ENCODE results near the gene BEND6.

The BEND6 gene, protein sequence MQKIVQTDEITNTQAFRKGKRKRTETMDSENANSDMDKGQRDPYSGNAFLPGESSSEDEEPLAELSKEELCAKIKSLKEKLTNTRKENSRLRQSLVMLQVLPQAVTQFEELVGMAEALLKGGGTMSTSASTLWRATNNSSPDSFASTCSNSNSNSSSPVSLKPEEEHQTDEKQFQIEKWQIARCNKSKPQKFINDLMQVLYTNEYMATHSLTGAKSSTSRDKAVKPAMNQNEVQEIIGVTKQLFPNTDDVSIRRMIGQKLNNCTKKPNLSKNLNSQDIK

DNA sequence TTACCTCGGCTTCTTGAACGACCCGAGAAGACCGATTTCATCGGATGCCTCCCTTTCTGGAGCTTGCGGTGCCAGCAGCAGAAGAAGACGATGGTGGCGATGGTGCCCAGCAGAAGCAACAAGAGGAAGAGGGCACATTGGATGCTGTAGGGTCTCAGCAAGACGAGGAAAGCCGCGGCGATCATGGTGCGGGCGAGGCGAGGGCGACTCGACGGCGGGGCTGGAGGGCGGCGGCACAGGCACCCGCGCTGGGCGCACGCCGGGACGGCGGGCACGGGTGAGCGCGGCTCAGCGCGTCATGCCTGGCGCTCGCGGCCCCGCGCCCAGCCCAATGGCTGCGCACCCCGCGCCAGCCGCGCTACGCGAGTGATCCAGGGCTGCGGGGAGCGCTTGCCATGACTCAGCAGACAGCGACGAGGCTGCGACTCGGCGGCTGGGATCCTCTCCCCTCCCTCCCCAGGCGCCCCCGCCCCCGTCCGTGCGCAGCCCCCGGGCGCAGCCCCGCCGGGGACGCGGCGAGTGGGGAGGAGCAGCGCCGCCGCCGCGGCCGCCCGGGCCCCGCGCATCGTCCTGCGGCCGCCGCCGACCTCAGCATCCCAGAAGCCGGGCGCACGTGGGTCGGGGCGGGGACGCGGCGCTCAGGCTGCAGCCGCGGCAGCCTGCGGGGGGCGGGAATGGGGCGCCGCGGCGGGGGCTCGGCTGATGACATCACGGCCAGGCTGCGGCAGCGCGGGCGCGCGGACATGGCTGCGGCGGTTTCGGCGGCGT lies at the start of gene BEND6:
Gene BEND6 (plus strand): TSS at position 705 of the 768 bp plus-strand sequence. CDS start 26,704 bp downstream, outside the sequence.
- DNase-seq (ENCODE audit: low read depth, low spot score) = no peak

- DNase-seq (ENCODE audit: low read depth, low spot score) = no peak
Observed at GRCh38 chr6:56905378-56905777, 49.5 kb upstream of the BEND6 start.

- DNase-seq (ENCODE audit: low read depth, low spot score) = no peak
Observed at GRCh38 chr6:56906752-56907151, 48.2 kb upstream of the BEND6 start.

GRCh38 chr6:56909115-56909907 lies 45.6 kb upstream of the BEND6 start:
- DNase-seq (ENCODE audit: low read depth, low spot score) = no peak

DNA sequence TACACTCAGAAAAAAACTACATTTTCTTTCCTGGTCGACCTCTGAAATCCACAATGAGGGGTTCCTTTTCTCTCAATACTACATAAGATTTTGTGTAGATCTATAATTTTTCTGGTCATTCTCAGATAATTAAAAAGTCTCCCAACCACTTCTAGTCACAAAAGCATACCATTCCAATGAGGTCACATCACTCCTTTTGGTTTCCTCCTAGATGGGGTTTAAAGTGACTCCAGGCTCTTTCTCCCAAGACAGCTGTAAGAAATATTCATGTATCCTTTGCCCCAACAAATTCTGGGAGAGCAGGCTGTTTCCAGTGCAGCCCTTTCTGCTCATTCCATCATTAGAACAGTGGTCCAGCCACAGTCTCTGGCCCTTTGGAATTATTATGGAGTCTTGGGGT lies 43.1 kb upstream of the BEND6 start:
- no peak for DNase-seq (ENCODE audit: low read depth, low spot score)

- DNase-seq (ENCODE audit: low read depth, low spot score) = no peak
Observed at GRCh38 chr6:56913285-56914074, 41.4 kb upstream of the BEND6 start.

DNA sequence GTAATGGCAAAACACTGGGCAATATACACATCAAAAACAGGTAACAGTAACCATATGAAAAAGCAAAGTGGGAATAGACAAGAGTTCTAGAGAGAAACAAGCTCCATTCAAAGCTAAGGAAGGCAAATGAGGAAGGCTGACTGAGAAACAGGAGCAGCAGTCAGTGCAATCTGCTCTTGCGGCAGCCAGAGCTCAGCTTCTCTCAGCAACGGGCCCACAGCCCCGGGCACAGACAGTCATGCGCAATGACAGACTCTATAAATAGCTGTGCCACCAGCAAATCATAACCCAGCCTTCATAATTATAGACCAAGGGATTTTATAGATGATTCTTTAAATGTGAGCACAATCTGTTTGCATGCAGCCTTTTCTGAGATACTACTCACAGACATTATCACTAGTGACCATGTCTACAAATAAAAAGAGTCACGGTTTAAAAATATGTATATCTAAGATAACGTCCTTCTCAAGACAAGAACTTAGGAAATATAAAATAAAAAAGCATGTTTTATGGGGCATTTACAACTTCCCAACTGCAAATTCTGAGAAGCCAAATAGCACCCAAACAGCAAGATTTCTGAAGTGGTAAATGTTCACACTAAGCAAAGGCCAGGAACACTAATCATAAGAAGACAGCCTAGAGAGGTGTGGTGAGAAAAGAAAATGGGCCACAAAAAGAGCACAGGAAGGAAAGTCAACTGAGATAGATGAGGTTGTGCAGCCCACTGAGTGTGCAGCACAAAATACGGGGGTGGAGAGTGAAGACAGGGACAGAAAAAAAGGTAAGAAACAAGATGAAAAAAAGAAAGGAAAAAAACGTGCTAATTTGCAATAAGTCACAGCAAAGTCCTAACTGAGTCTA lies 39.9 kb upstream of the BEND6 start:
- no peak for DNase-seq (ENCODE audit: low read depth, low spot score)

GRCh38 chr6:56915832-56916231 lies 39.1 kb upstream of the BEND6 start:
- DNase-seq (ENCODE audit: low read depth, low spot score) = no peak

DNA sequence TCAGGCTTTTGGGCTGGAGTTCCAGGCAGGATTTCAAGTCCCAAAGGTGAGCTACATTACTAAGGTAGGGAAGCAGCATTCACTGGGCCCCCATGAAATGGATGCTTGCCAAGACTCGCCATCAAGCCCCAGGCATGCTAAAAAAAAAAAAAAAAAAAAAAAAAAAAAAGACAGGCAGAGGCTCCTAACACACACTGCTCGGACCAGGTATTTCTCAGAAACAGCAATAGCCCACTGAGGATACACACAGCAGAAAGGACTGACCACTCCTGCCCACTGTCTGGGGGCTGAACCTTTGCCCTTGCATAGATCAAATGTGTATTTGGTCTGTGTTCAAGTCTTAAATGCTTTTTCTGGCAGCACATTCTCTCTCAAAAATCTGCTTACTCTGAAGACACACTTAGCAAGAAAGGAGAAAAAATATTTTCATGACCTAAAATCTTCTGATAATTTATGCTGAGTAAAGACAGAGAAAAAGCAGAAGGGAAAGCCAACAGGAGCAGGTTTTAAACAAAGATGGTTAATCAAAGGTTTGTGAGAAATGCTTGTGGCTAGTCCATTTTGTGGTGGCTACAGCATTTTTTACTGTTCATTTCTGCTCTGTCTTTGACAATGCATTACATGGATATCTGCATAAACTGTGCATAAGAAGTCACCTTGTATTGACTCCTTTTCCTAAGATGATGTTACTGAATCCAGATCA lies 37.9 kb upstream of the BEND6 start:
- DNase-seq (ENCODE audit: low read depth, low spot score) = no peak

DNA sequence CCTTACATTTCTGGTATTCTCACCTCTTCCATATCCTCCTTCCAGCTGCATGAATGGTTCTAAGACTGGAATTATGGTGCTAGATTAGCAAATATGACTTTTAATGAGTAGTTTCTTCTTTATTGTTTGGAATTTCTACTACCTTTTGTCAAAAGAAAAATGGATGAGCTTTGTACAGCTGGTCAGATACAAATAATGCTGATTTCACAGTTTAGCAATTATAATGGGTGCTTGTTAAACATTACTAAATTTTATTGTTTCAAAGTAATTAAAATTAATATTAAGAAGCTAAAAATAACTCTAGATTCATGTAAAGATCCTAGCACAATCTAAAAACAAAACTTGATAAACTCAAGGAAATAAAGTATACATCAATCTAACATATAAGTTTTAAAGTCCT lies 32.3 kb upstream of the BEND6 start:
- no peak for DNase-seq (ENCODE audit: low read depth, low spot score)

- DNase-seq (ENCODE audit: low read depth, low spot score) = no peak
Observed at GRCh38 chr6:56923565-56923964, 31.3 kb upstream of the BEND6 start.

DNA sequence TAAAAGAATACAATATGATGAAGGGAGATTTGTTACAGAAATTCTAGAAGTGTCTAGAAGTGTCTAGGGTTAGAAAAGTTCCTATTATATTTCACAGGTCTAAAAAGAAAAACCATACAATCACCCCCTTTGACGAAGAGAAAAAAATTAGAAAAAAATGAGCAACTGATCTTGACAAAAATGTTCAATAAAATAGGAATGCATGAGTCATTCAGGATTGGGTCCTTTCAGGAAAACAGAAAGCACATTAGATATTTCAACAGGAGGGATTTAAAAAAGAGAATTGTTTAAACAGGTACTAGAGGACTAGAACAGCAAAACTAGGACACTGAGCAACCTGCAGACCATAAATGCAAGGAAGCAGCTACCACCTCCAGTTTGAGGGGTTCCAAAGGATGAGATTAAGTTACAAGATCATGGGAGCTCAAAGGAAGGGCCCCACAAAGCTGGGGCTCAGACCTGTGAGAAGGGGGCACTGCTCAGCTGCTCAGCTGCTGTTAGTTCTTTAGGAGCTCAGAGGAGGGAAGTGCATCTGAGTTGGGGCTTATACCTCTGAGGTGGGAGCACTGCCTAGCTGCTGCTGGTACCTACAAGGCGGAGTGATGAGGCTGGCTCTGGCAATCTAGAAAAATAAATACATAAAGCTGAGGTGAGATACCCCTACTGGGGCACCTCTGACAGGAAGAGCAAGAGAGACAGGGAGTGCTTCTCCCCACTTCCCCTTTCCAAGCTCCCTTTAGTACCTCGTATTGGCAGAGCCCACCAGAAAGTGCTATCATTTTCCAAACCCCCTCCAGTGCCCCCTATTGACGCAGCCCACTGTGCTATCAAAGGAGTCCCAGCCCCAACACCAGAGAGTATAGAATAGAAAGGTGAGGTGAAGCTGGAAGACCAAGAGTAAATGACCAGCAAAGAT lies 27.1 kb upstream of the BEND6 start:
- DNase-seq (ENCODE audit: low read depth, low spot score) = no peak

- DNase-seq (ENCODE audit: low read depth, low spot score) = no peak
Observed at GRCh38 chr6:56930846-56931245, 24.1 kb upstream of the BEND6 start.

- no peak for DNase-seq (ENCODE audit: low read depth, low spot score)
Observed at GRCh38 chr6:56932910-56933477, 21.9 kb upstream of the BEND6 start.

DNA sequence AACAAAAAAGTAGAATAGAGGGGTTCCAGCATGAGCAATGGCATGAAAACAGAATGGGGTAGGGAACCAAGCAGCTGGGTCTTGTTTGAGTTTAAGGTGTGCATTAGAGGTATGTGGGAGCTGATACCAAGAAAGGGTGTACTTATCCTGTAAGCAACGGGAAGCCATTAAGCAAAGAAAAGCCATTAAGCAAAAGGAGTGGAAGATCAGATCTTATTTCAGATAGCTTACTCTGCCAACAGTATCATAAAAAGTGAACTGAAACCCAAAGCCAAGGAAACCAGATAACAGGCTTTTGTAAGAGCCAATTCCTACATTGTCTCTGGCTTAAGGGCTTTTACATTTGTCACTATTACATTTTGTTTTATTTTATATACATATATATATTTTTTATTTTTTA lies 21.3 kb upstream of the BEND6 start:
- no peak for DNase-seq (ENCODE audit: low read depth, low spot score)

DNA sequence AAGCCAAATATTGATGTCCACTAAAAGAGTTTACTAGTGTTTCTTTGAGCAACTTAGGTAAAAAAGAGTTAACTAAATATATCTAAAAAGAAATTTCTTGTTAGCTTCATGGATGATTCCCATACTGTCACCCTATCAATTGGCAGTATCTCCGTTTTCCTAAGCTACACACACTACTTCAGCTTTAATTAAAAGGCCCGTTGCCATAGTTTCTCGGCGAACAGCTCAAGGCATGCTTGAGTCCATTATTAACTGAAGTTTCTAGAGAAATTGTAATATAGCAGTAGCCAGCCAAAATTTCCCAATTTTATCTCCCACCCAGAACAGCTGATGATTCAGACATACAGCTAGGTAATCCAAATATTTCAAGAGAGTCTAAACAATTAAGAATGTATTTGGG lies 20.0 kb upstream of the BEND6 start:
- no peak for DNase-seq (ENCODE audit: low read depth, low spot score)

DNA sequence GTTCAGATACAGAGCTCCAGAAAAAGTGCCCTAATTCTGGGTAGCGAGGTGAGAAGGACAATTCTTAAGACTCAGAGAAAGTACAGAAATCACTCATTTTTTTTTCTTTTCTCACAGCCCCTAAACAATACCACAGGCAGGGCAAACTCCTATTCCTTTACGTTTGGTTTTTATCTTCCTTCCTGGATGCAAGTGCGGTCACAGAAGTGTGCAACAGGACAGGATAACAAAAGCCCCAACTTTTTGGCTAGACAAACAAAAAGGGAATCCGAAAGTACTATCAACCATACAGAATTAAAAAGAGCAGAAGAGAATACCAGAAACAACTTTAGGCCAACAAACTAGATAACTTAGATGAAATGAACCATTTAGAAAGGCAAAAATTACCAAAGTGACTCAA lies 18.4 kb upstream of the BEND6 start:
- no peak for DNase-seq (ENCODE audit: low read depth, low spot score)

GRCh38 chr6:56938649-56939191 lies 16.2 kb upstream of the BEND6 start:
- no peak for DNase-seq (ENCODE audit: low read depth, low spot score)

Data from activated CD4-positive, CD25-positive, alpha-beta regulatory T cell treated with anti-CD3 and anti-CD28 coated beads, Interleukin-2, amount 50 U/mL, for 16 hours (primary cell).